Calu3 (cell line): Measurements from ENCODE around the gene INSYN2B. TPM values are rescaled to one million over a fixed set of nuclear protein-coding genes. Genes with fewer than 3 reads are reported as not detected.

Experiments used
- BruUV-seq: library from RNA; stranded (reverse); fragments of 400-500 nt; replicated peaks from 2 replicates; lab custom pipeline; 2021; lab: Mats Ljungman, UMichigan
- CTCF ChIA-PET: fragments of 300-600 bp; sonication (Branson Sonifier 250); formaldehyde crosslinking; loops from one replicate; lab custom pipeline; 2022; ENCODE audit warnings: antibody characterized with exemption; lab: Charles Lee
- DNase-seq: peaks from one replicate; pipeline ENCODE4 v3.0.0; 2022
- H3K27ac Mint-ChIP-seq: one replicate; pipeline ENCODE4 v1.8.0; 2022; ENCODE audit warnings: mixed read lengths; ENCODE audit not compliant: unreplicated experiment
- H3K27me3 Mint-ChIP-seq: one replicate; pipeline ENCODE4 v1.8.0; 2022; ENCODE audit warnings: mixed read lengths; ENCODE audit not compliant: unreplicated experiment
- H3K36me3 Mint-ChIP-seq: one replicate; pipeline ENCODE4 v1.8.0; 2022; ENCODE audit warnings: mild to moderate bottlenecking, moderate library complexity, mixed read lengths; ENCODE audit not compliant: insufficient read depth, unreplicated experiment
- H3K4me1 Mint-ChIP-seq: one replicate; pipeline ENCODE4 v1.8.0; 2022; ENCODE audit warnings: mild to moderate bottlenecking, low read depth, mixed read lengths; ENCODE audit not compliant: unreplicated experiment
- H3K4me3 Mint-ChIP-seq: one replicate; pipeline ENCODE4 v1.8.0; 2022; ENCODE audit warnings: mild to moderate bottlenecking, low read depth, moderate library complexity, mixed read lengths; ENCODE audit not compliant: unreplicated experiment
- H3K9me3 Mint-ChIP-seq: one replicate; pipeline ENCODE4 v1.8.0; 2022; ENCODE audit warnings: low read depth, mixed read lengths; ENCODE audit not compliant: unreplicated experiment
- intact Hi-C: fragments of 100-400 bp; cut with micrococcal nuclease; formaldehyde crosslinking; loops from one replicate; pipeline ENCODE4 v1.10.0; 2022; ENCODE audit not compliant: unreplicated experiment
- total RNA-seq: library from RNA; stranded (reverse); gene quantifications from 2 replicates; pipeline ENCODE4 v1.2.3, GENCODE V29; 2022
- TF ChIP-seq, protein P1 (sequence below): fragments of 200-600 bp; IDR thresholded peaks from one replicate; pipeline ENCODE4 v1.8.0; 2022; ENCODE audit warnings: antibody characterized with exemption; ENCODE audit not compliant: unreplicated experiment

The INSYN2B gene
- total RNA-seq, 1 experiment from 2014 or later = not detected

DNA sequence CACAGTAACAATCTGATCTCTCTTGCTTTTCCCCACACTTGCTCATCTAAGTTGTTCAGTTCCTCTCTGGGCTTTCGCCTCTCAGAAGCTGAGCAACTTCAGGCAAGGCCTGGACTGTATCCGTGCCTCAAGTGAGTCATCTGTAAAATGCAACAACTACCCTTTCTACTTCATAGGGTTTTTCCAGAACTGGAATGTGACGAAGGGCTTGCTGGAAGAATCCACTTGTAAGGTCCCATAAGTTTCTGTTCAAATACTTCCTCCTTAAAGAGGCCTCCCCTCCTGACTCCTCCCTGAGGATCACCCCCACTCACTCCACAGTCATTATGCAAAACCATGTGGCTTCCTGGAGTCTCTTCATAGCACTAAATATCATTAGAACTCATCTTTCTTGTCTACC lies 17.5 kb upstream of the INSYN2B start:
- intact Hi-C loops = no loop called here
- CTCF ChIA-PET = no interaction called here
- Mint-ChIP-seq H3K4me3 (no peak overlapping the region), H3K9me3 (no peaks in the 10 kb centered on the region), H3K36me3 (no peaks in the 10 kb centered on the region), H3K27ac (no peak overlapping the region), H3K27me3 (peaks cover 99% of the 10 kb centered on the region), H3K4me1 (no peaks in the 10 kb centered on the region)
- no peak for DNase-seq
- TF ChIP-seq, protein P1, sequence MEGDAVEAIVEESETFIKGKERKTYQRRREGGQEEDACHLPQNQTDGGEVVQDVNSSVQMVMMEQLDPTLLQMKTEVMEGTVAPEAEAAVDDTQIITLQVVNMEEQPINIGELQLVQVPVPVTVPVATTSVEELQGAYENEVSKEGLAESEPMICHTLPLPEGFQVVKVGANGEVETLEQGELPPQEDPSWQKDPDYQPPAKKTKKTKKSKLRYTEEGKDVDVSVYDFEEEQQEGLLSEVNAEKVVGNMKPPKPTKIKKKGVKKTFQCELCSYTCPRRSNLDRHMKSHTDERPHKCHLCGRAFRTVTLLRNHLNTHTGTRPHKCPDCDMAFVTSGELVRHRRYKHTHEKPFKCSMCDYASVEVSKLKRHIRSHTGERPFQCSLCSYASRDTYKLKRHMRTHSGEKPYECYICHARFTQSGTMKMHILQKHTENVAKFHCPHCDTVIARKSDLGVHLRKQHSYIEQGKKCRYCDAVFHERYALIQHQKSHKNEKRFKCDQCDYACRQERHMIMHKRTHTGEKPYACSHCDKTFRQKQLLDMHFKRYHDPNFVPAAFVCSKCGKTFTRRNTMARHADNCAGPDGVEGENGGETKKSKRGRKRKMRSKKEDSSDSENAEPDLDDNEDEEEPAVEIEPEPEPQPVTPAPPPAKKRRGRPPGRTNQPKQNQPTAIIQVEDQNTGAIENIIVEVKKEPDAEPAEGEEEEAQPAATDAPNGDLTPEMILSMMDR = no peak
- no TSS peak for BruUV-seq

DNA sequence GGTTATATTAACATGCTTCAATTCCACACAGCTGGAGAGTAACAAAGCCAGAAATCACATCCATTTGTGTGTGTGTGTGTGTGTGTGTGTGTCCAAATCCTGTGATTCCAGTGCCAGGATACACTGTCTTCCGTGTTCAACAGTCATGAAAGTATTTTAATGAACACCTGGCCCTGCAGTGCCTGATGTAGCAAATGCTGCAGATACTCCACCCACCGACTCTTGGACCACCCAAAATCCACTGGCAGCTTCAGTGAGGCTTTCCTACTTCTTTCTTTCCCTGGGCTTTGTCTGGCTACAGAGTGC lies 13.1 kb upstream of the INSYN2B start:
- H3K27ac Mint-ChIP-seq = no peak overlapping the region
- no peak overlapping the region for H3K4me3 Mint-ChIP-seq
- BruUV-seq = no TSS peak
- CTCF ChIA-PET = no interaction called here
- intact Hi-C loops = no loop called here
- H3K9me3 Mint-ChIP-seq = no peaks in the 10 kb centered on the region
- H3K4me1 Mint-ChIP-seq = no peaks in the 10 kb centered on the region
- no peak for DNase-seq
- no peaks in the 10 kb centered on the region for H3K36me3 Mint-ChIP-seq
- H3K27me3 Mint-ChIP-seq = peaks cover 88% of the 10 kb centered on the region
- TF ChIP-seq, protein P1 = no peak

DNA sequence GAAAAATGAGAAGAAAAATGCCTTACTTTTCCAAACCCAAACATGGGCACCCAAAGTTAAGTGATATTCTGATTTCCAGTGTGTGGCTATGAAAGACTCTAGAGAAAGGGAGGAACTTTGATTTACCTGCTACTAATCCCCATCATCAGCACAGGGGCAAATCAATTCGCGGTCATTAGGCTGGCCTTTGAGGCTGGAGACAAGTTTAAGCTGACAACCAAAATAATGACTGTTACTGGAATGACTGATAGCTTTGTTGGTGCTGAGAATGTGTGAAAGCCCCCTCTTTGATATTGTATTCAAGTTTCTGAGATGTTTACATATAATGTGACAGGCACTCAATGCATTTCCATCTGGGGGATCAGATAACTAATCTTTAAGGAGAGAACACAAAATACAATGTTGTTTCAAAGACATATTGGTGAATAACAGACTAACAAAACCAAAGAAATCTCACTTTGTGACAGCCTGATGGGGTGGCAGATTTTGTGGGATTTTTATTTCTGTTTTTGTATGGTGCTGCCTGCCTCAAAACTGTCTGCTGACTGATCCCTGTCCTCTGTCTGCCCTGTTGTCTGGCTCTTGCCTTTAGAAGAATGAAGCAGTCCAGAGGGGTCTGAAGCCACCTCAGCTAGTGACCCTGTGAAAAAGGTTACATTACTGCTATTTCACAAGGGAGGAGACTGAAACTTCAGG lies 12.6 kb upstream of the INSYN2B start:
- TF ChIP-seq, protein P1 = no peak
- H3K27ac Mint-ChIP-seq = no peak overlapping the region
- H3K4me3 Mint-ChIP-seq = no peak overlapping the region
- no peak for DNase-seq
- H3K27me3 Mint-ChIP-seq = peaks cover 86% of the 10 kb centered on the region
- no peaks in the 10 kb centered on the region for H3K9me3 Mint-ChIP-seq
- no TSS peak for BruUV-seq
- H3K4me1 Mint-ChIP-seq = no peaks in the 10 kb centered on the region
- no peaks in the 10 kb centered on the region for H3K36me3 Mint-ChIP-seq
- CTCF ChIA-PET = no interaction called here
- intact Hi-C loops = no loop called here

DNA sequence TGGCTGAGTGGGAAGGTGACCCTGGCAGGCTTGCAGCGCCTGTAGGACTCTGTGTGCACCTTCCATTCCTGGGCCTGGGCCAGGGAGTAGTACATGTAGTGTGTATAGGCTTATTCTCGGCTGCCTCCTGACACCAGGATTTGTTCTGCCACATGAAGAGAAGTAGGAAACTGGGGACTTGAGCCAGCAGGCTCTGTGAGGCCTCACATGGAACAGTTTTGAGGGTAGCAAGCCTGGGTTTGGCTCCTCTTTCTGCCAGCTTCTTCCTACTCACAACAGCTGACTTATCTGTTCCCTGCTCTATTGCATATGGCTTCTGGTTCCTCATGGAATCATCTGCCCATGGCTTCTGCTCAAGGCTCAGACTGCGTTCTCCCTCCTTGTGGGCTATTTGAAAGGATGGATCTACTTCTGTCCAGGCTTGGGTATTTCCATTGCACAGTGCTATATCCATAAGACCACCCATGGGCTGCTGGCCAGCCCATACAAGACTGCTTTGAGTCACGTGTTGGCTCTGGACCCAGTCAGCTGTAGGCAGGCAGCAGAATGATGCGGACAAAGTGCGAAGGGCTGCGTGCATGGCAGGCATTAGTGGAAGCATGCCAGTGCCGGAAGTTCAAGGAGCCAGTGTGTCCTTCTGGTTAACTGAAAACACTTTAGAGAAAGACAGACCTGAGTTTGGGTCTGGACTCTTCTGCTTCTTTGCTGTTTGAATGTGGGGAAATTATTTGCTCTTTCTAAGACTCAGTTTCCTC lies 11.0 kb upstream of the INSYN2B start:
- peaks cover 84% of the 10 kb centered on the region for H3K27me3 Mint-ChIP-seq
- no peaks in the 10 kb centered on the region for H3K9me3 Mint-ChIP-seq
- CTCF ChIA-PET = interaction anchor here (1.6 kb wide), 1 partner anchor 11 kb away, joined by 4 read pairs; the partner anchor contains the start of gene INSYN2B
- H3K4me3 Mint-ChIP-seq = no peak overlapping the region
- no peaks in the 10 kb centered on the region for H3K36me3 Mint-ChIP-seq
- no TSS peak for BruUV-seq
- TF ChIP-seq, protein P1 = no peak
- DNase-seq = no peak
- H3K4me1 Mint-ChIP-seq = no peaks in the 10 kb centered on the region
- intact Hi-C loops = no loop called here
- no peak overlapping the region for H3K27ac Mint-ChIP-seq
